Measurements from ENCODE around the gene HNRNPR.

The HNRNPR gene

GRCh38 chr1:23369335-23370013 is 25.4 kb upstream of the HNRNPR start, which contains the start of gene ZNF436:
TSS of gene ZNF436 (minus strand) at chr1:23369836. CDS start at chr1:23368005, 1,831 bp downstream.
- DNase-seq (ENCODE audit: low read depth in 2 of 2), result no peak

- peak; percentile 81 to 84 for DNase-seq (ENCODE audit: low read depth in 2 of 2)
These were observed 24.7 kb upstream of the HNRNPR start for GRCh38 chr1:23368562-23369334.

- peak; percentile 96 for DNase-seq (ENCODE audit: low read depth in 2 of 2)
These were observed 23.9 kb upstream of the HNRNPR start for GRCh38 chr1:23367791-23368561.

- no peak for DNase-seq (ENCODE audit: low read depth in 2 of 2)
These were observed 23.3 kb upstream of the HNRNPR start for GRCh38 chr1:23367451-23367790.

- DNase-seq (ENCODE audit: low read depth in 2 of 2), result no peak
These were observed 22.5 kb upstream of the HNRNPR start for GRCh38 chr1:23366598-23366997.

- DNase-seq (ENCODE audit: low read depth in 2 of 2), result no peak
These were observed 22.1 kb upstream of the HNRNPR start for GRCh38 chr1:23366146-23366545.

GRCh38 chr1:23362218-23362713 is 18.2 kb upstream of the HNRNPR start:
- no peak for DNase-seq (ENCODE audit: low read depth in 2 of 2)

- no peak for DNase-seq (ENCODE audit: low read depth in 2 of 2)
These were observed 14.3 kb upstream of the HNRNPR start for GRCh38 chr1:23358310-23358875.

- no peak for DNase-seq (ENCODE audit: low read depth in 2 of 2)
These were observed 13.2 kb upstream of the HNRNPR start for GRCh38 chr1:23357138-23357908.

- DNase-seq (ENCODE audit: low read depth in 2 of 2), result no peak
These were observed 12.5 kb upstream of the HNRNPR start for GRCh38 chr1:23356471-23357137.

- DNase-seq (ENCODE audit: low read depth in 2 of 2), result no peak
These were observed 10.2 kb upstream of the HNRNPR start for GRCh38 chr1:23354245-23354644.

GRCh38 chr1:23352096-23352695 is 8.1 kb upstream of the HNRNPR start:
- DNase-seq (ENCODE audit: low read depth in 2 of 2), result no peak

GRCh38 chr1:23345920-23346319 is 1.8 kb upstream of the HNRNPR start:
- no peak for DNase-seq (ENCODE audit: low read depth in 2 of 2)

- DNase-seq (ENCODE audit: low read depth in 2 of 2), result no peak
These were observed 946 bp upstream of the HNRNPR start for GRCh38 chr1:23344987-23345472.

- peak; percentile 36 to 37 for DNase-seq (ENCODE audit: low read depth in 2 of 2)
These were observed 618 bp downstream of the HNRNPR start for GRCh38 chr1:23343221-23344110.

GRCh38 chr1:23341931-23342692 is 2.0 kb downstream of the HNRNPR start:
- no peak for DNase-seq (ENCODE audit: low read depth in 2 of 2)

GRCh38 chr1:23339632-23340031 is 4.5 kb downstream of the HNRNPR start:
- no peak for DNase-seq (ENCODE audit: low read depth in 2 of 2)

GRCh38 chr1:23337869-23338268 is 6.2 kb downstream of the HNRNPR start:
- no peak for DNase-seq (ENCODE audit: low read depth in 2 of 2)

Measured in stimulated activated CD8-positive, alpha-beta memory T cell treated with anti-CD3 and anti-CD28 coated beads, Interleukin-2, amount 100 ng/mL, for 48 hours (primary cell).